ENCODE results near the gene TRPM2. TPM values are rescaled to one million over a fixed set of nuclear protein-coding genes. Genes with fewer than 3 reads are reported as not detected.
A peak's percentile ranks its signal among the peaks of the same experiment; 100 is the strongest.

The TRPM2 gene
- total and polyA plus RNA-seq, 2 of the 13 experiments (the other 11 are each of a cell fraction or from before 2014, with no cell fraction given) = 0.07 to 0.20 TPM

DNA sequence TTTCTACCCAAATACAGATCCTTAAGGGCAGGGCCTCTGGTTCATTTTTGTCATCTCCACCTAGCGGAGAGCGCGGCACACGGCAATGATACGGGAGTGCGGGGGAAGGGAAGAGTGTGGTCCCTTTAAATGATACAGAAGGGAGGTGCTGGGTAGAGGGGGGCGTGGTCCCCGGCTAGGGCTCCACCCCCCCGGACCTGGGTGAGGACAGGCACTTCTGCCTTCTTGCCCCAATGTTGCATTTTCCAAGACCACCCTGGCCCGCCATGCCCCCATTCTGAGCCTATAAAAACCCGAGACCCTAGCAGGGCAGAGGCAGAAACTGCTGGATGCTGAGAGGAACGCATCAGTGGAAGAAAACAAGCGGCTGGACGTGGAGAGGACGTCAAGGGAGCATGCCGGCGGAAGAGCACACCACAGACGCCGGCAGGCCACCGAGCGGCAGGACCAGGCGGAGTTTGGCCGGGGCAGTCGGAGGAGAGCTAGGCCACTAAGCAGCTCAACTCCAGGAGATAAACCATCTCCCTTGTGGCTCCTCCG, 131.9 kb downstream of the TRPM2 start (continued):
- TF ChIP-seq FOXO4 (CRISPR knock-in tag; conservative IDR thresholded peaks at IDR 0.05) (no peak), ARHGAP35 (CRISPR knock-in tag; IDR thresholded peaks at IDR 0.05; ENCODE audit: borderline replicate concordance) (no peak), MATR3 (CRISPR knock-in tag; IDR thresholded peaks at IDR 0.05) (no peak), PAX8 (CRISPR knock-in tag; IDR thresholded peaks at IDR 0.05; ENCODE audit: borderline replicate concordance) (no peak), SRY (CRISPR knock-in tag; IDR thresholded peaks at IDR 0.05) (no peak), FOXP1 (IDR thresholded peaks at IDR 0.05) (no peak), FOXP1 (CRISPR knock-in tag; IDR thresholded peaks at IDR 0.05) (no peak), UBTF (CRISPR knock-in tag; IDR thresholded peaks at IDR 0.05) (no peak), ZNF761 (CRISPR knock-in tag; conservative IDR thresholded peaks at IDR 0.05) (no peak), DMTF1 (CRISPR knock-in tag; IDR thresholded peaks at IDR 0.05) (no peak), KLF15 (CRISPR knock-in tag; IDR thresholded peaks at IDR 0.05; ENCODE audit: borderline replicate concordance) (no peak), ZNF768 (CRISPR knock-in tag; IDR thresholded peaks at IDR 0.05) (peak; percentile 78), KDM6A (CRISPR knock-in tag; IDR thresholded peaks at IDR 0.05; ENCODE audit: low read depth) (no peak), MAFK (conservative IDR thresholded peaks at IDR 0.05 in 1 of 2, IDR thresholded peaks at IDR 0.05 in 1 of 2; ENCODE audit: low read length in 2 of 2) (no peak), CCDC6 (CRISPR knock-in tag; IDR thresholded peaks at IDR 0.05) (no peak), POLR2G (IDR thresholded peaks at IDR 0.05; ENCODE audit: low read depth, low read length) (peak; percentile 66; the same call in 1 of the 2 replicates), RBFOX2 (IDR thresholded peaks at IDR 0.05; ENCODE audit: low read depth, low read length) (peak; percentile 71; the same call in 1 of the 2 replicates), STAT5B (CRISPR knock-in tag; IDR thresholded peaks at IDR 0.05) (no peak), ZNF574 (CRISPR knock-in tag; IDR thresholded peaks at IDR 0.05) (peak; percentile 8; the same call in 1 of the 2 replicates), HINFP (CRISPR knock-in tag; IDR thresholded peaks at IDR 0.05; ENCODE audit: low read depth) (peak; percentile 100), ZNF468 (CRISPR knock-in tag; IDR thresholded peaks at IDR 0.05) (no peak)

All from HepG2 (cell line).